Femur (tissue), 1 donor: Measurements from ENCODE around the gene MXD4.

Source experiments
- DNase-seq: peaks from one replicate; pipeline ENCODE4 v3.0.0-alpha.2; 2017

The MXD4 gene

GRCh38 chr4:2274320-2275043 lies 12.6 kb upstream of the MXD4 start:
- DNase-seq: no peak

DNA sequence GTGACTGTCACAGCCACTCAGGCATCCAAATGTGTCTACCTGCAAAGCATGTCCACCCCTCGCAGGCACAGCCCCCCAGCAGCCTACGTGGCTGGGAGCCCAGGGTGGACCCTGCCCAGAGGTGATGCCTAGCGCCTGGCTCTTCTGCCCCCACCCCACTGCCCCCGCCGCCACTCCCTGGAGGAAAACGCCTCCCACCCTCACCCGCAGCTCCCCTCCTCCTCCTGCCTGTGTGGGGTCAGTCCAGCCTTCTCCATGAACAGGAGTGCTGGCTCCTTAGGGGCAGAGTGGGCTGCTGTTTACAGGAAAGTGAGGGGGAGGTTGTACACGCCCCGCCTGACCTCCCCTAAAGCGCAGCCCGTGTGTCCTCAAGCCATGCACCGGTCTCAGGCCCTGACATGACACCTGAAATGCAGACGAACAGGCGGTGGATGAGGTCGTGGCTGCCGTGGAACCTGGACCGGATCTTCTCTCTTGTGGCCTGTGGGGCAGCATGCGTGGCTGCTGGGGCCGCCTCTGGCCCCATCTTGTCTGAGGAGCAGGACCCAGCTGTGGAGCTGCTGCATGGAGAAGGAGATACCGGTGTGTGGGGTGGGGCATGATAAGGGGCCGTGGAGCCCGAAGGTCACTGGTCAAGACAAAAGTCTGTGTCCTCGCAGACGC lies 11.9 kb upstream of the MXD4 start:
- DNase-seq: no peak

- DNase-seq: no peak
These were observed 11.3 kb upstream of the MXD4 start for GRCh38 chr4:2273221-2273620.

GRCh38 chr4:2272828-2273120 lies 10.9 kb upstream of the MXD4 start:
- DNase-seq: no peak

GRCh38 chr4:2272026-2272827 lies 10.3 kb upstream of the MXD4 start:
- no peak for DNase-seq

GRCh38 chr4:2271279-2272025 lies 9.5 kb upstream of the MXD4 start:
- DNase-seq: no peak

DNA sequence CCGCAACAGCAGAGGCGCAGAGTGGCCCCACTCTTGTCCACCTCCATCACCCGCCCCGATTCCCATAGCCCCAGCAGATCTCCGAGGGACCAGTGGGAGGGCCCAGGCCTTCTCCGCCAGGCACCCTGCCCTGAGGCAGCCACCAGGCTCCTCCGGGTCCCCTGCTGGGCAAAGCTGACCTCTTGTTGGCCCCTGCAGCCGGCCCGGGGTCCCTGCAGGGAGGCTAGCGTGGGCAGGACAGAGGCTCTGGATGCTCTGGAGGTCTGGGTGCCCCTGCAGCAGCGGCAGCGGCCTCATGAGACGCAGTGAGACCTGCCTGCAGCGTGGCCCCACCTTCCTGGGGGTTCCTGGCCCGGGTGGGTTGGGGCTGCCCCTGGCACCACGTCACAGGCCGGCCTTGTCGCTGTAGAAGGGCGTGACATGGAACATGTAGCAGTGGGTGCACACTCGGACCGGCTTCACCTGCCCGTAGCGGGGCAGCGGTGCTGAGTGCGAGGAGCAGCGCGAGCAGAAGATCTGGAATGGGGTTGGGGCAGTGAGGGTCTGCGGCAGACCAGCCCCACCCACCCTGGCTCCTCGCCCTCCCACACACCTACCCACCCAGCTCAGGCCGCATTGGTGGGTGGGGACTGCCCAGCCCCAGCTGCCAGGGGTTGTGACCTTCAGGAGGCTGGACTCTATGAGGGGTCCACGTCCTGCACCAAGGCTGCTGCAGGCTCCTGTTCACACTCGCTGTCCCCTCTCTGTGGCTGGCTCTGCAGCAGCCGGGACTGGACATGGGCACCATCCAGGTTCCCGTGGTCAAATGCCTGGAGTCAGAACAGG lies 8.6 kb upstream of the MXD4 start:
- no peak for DNase-seq

GRCh38 chr4:2269618-2270163 lies 7.8 kb upstream of the MXD4 start:
- no peak for DNase-seq

GRCh38 chr4:2269206-2269531 lies 7.3 kb upstream of the MXD4 start:
- no peak for DNase-seq

DNA sequence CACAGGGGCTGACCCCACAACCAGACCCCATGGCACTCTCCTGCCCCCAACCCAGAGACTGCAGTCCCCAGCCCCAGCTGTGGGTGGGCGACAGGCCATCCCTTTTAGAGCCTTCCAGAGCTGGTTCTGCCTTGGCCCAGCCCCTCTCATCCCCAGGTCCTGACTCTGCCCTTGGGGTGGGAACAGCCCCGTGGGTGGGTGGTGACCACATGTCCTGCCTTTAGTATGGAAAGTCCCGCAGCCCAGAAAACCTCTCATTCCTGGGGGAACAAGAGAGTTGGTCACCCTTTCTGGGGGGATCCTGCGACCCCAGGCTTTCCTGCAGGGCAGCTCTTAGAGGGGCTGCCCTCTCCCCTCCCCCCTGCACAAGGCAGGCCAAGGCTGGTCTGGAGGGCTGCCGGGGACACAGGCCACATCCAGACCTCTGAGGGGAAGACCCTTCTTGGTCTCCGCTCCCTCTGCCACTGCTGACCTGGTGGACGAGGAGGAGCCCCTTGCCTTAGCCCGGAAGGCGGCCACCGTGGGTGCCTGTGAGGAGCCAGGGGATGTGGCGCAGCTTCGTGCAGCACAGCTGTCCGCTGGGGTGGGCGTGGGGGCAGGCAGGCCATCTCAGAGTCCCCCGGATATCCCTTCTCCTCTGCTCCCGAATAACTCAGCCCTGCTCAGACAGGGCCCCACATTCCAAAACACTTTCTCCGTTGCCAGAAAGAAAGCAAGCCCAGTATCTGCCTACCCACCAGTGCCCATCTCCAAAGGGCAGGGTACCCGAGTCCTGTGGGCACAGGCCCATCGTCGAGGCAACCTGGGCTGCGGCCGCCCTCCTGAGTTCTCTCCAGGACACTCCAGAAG lies 6.7 kb upstream of the MXD4 start:
- DNase-seq: no peak

DNA sequence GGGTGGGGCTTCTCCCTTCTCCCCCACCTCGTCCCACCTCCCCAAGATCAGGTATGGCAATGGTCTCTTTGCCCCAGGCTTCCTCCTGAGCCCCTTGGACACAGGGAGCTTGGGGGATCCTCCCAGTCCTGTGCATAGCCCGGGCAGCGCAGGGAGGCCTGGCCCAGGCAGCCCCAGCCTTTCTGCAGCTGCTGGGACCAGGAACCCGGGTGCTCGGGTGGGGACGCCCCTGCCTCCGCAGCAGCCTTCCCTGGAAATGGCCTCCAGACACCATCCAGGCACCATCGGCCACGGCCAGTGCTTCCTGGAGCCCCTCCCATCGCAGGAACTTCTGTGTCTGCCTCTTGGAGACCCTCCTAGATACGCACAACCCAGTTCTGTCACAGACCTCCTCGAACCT lies 5.9 kb upstream of the MXD4 start:
- DNase-seq: no peak

DNA sequence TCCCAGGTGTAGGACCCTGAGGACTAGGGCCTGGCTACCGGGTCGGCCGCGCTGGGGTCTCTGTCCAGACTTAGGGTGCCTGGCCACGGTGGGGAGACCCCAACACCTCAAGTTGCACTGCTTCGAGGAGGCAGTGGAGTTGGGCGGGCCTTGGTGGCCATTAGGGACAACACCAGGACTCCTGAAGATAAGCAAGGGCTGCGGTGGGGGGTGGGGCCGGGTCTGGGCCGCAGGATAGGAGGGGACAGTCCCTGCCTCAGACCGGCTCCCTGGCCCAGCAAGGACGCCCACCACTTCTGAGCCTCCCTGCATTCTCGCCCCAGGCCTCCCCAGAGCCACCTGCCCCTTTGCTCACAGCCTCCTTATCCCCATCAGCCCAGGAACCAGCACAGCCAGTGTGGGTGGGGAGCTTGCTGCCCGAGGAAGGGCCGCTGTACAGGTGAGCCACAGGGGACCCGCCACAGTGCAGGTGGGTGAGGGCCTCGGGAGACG lies 5.5 kb upstream of the MXD4 start:
- no peak for DNase-seq

GRCh38 chr4:2266821-2267220 lies 4.9 kb upstream of the MXD4 start:
- no peak for DNase-seq

DNA sequence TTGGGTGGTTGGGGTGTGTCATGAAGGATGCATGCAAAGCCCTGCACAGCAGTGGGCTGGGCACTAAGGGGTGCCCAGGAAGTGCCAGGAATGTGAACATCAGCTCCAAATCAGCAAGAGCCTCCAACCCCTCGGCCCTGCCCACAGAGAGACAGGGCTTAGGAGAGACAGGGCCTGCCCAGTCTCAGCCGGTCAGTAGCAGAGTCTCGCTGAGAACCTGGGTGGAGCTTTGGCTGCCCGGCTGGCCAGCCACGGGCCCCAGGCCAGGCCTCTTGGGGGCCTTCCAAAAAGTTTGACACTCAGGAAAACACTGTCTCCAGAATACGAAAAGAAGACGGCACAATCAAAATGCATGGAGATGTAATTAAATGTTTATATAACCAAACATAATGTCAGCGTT lies 4.3 kb upstream of the MXD4 start:
- peak; percentile 80 for DNase-seq

DNA sequence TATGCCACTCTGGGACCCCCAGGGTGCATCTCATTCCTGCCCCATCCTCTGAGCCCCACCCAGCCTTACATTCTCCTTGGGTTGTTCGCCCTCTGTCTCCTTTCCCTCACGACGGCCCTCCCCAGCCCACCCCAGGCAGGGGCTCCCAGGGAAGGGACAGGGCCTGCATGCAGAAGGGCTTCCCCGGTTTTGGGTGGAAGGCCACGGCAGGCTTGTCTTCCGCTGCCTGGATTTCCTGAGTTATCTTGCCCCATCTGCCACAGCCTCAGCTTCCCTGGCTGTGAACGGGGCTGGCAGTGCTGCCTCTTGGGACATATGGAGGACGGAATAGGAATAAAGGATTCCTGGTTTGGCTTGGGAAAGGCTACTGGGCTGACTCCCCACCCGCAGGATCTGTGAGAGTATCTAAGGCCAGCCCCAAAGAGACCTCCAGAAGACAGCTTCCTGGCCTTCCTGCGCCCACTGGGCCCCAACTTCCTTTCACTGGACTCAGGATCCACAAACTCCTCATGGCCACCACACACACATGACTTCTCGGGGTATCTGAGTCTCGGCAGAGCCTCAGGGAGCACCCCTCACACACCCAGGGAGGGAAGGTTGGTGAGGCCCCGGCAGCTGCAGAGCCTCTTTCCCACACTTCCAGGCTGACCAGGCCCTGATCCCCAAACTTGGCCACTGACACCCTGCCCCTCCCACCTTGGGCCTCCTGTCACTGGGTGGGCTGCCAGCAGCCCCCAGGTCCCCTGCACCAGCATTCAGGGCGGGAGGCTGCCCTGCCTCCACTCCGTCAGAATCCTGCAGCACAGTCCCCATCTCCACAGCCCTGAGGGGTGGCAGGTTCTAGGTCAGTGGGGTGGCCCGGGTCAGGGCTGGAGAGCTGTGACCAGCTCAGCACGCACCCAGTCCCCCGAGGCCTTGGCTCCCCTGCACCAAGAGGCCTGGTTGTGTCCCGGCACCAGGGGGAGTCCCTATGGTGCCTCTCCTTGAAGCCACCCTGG lies 3.5 kb upstream of the MXD4 start:
- DNase-seq: no peak

- no peak for DNase-seq
These were observed 2.7 kb upstream of the MXD4 start for GRCh38 chr4:2264481-2265041.

GRCh38 chr4:2263926-2264321 lies 2.0 kb upstream of the MXD4 start:
- DNase-seq: peak; percentile 20

DNA sequence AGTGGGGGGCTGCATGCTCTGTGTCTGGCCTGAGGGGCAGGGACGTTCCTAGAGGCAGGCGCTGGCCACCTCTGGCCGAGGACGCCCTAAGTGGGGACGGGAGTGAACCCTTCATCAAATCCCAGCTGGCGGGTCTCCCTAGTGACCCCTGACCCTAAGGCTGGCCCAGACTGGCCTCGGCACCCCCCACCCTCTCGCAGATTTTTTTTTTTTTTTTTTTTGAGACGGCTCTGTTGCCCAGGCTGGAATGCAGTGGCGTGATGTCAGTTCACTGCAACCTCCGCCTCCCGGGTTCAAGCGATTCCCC lies 988 bp upstream of the MXD4 start:
- no peak for DNase-seq

GRCh38 chr4:2262145-2262943 lies 435 bp upstream of the MXD4 start:
- peak; percentile 100 for DNase-seq
